ENCODE results near the gene GUK1.

- TF ChIP-seq POLR2A (IDR thresholded peaks at IDR 0.05; ENCODE audit: low read depth, low read length), result no peak
- no peak for TF ChIP-seq CTCF (conservative IDR thresholded peaks at IDR 0.05; ENCODE audit: low read depth, low read length)
- no peak for TF ChIP-seq MAZ (IDR thresholded peaks at IDR 0.05; ENCODE audit: borderline replicate concordance, low read depth, low read length)
- no peak for TF ChIP-seq CEBPB (IDR thresholded peaks at IDR 0.05; ENCODE audit: low read depth, low read length)
- TF ChIP-seq SMC3 (IDR thresholded peaks at IDR 0.05; ENCODE audit: low read depth, low read length), result no peak
- TF ChIP-seq RAD21 (IDR thresholded peaks at IDR 0.05; ENCODE audit: low read length), result no peak
- TF ChIP-seq CHD1 (IDR thresholded peaks at IDR 0.05; ENCODE audit: low read depth, low read length), result no peak
- no peak for TF ChIP-seq FOS (IDR thresholded peaks at IDR 0.05; ENCODE audit: low read depth, low read length)
- TF ChIP-seq MXI1 (IDR thresholded peaks at IDR 0.05; ENCODE audit: borderline replicate concordance, low read depth, low read length), result no peak
- no peak for TF ChIP-seq RFX5 (IDR thresholded peaks at IDR 0.05; ENCODE audit: low read depth, low read length)
- TF ChIP-seq MAFK (IDR thresholded peaks at IDR 0.05; ENCODE audit: low read depth, low read length), result no peak
- TF ChIP-seq BHLHE40 (IDR thresholded peaks at IDR 0.05; ENCODE audit: low read depth, low read length), result no peak
- no peak for TF ChIP-seq RCOR1 (IDR thresholded peaks at IDR 0.05; ENCODE audit: insufficient replicate concordance, low read length)
Observed at GRCh38 chr1:228142701-228143136, 2.6 kb downstream of the GUK1 start.
